ENCODE data around the gene GHITM.
"Not testable (repeated sequence)": the region's sequence is repeated elsewhere in the genome, so short reads cannot be mapped to it uniquely, and the experiment has no call there.

Gene GHITM

GRCh38 chr10:84148006-84148597, 8.8 kb downstream of the GHITM start:
- DNase-seq = not testable (repeated sequence)

DNA sequence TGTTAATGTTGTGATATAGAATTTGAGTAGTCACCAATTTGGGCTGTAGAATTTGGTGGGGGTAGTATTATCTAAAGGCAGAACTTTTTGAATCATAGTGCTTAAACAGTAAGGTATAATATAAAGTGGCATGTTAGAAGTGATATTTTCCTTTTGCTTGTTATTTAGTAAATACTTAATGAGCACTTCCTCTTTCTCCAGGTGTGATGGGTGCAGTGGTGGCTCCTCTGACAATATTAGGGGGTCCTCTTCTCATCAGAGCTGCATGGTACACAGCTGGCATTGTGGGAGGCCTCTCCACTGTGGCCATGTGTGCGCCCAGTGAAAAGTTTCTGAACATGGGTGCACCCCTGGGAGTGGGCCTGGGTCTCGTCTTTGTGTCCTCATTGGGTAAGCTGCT, 10.5 kb downstream of the GHITM start:
- DNase-seq = no peak

DNA sequence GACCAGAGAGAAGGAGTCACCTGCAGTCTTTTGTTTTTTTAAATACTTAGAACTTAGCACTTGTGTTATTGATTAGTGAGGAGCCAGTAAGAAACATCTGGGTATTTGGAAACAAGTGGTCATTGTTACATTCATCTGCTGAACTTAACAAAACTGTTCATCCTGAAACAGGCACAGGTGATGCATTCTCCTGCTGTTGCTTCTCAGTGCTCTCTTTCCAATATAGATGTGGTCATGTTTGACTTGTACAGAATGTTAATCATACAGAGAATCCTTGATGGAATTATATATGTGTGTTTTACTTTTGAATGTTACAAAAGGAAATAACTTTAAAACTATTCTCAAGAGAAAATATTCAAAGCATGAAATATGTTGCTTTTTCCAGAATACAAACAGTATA, 13.5 kb downstream of the GHITM start:
- no peak for DNase-seq

DNA sequence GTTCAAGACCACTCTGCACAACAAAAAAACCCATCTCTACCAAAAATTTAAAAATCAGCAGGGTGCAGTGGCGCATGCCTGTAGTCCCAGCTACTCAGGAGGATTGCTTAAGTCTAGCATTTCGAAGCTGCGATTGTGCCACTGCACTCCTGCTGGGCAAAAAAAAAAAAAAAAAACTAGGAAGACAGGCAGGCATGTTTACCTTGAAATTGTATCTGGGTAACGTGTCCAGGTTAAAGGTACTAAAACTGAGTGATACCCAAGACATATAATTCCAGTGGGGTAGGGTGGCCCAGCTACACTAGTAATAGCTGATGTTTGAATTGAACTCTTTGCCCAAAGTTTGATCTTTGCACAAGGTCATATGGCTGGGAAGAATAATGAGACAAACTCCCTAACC, 16.2 kb downstream of the GHITM start:
- DNase-seq = no peak

DNA sequence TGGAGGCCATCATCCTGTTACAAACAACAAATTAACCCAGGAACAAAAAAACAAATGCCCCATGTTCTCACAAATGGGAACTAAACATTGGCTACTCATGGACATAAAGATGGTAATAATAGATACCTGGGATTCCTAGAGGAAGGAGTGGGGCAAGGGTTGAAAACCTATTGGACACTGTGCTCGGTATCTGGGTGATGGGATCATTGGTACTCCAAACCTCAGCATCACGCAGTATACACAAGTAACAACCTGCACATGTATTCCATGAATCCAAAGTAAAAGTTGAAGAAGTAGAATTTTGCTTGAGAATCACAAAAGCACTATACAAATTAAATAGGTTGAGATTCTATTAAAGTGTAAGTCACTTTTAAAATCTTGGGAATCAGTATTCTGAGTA, 16.7 kb downstream of the GHITM start:
- DNase-seq = no peak

- DNase-seq = no peak
Measured at GRCh38 chr10:84156768-84157167, 17.5 kb downstream of the GHITM start.

- no peak for DNase-seq
Measured at GRCh38 chr10:84158061-84158460, 18.8 kb downstream of the GHITM start.

DNA sequence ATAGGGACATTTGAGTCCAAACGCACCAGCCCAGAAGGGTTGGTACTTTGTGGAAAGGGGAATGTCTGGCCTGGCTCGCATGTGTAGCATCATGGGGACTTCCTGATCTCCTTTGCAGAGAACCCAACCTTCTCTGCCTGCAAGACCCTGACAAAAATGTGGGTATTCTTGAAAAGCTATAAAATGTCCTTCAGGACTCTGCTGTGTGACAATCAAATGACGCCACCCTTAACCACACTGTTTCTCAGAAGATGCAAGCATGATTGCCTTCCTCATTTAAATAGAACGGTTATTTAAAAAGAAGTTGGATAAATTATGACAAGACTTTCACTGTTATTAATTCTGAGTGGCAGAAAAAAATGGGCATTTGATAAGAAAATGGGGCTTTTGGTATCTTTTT, 19.2 kb downstream of the GHITM start:
- no peak for DNase-seq

GRCh38 chr10:84159076-84159685, 19.9 kb downstream of the GHITM start:
- DNase-seq = no peak

DNA sequence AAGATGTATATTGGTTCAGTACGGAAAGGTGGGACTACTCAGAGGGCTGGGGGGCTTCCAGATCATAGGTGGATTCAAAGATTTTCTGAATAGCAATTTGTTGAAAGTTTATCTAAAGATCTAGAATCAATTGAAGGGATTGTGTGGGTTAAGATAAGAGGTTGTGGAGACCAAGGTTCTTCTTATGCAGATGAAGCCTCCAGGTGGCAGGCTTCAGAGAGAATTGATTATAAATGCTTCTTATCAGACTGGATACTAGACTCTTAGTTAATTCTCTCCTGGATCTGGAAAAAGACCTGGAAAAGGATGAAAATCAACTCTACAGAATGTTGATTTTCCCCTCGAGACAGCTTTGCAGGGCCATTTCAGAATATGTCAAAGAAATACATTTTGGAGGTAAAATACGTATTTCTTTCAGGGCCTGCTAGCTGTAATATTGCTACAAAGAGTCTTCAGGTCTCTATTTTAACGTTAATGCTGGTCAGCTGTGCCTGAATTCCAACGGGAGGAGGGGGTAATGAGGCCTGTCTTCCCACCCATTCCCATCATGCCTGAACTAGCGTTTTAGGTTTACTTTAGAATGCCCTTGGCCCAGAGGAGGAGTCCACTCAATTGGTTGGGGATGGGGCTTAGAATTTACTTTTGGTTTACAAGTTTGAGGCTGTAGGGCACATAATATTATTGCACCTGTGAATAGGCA, 21.5 kb downstream of the GHITM start:
- DNase-seq = no peak

GRCh38 chr10:84163996-84164395, 24.7 kb downstream of the GHITM start:
- no peak for DNase-seq

DNA sequence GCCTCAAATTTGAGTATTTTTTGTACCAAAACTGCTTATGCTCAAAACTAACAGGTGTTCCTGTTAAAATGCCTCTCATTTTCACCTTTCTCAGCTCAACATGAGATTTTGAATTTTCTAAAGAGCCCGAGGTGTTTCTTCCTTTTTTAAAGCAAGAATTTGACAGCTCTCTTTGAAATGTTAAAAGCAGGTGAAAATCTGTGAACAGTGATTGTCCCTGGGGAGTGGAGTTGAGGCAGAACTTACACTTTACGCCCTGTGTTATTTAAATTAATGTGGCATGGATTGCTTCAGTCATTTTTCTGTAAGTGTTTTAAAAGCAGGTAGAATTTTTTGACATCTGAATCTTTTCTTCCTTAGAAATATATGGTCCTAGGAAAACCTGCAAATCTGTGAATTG, 25.1 kb downstream of the GHITM start:
- no peak for DNase-seq

DNA sequence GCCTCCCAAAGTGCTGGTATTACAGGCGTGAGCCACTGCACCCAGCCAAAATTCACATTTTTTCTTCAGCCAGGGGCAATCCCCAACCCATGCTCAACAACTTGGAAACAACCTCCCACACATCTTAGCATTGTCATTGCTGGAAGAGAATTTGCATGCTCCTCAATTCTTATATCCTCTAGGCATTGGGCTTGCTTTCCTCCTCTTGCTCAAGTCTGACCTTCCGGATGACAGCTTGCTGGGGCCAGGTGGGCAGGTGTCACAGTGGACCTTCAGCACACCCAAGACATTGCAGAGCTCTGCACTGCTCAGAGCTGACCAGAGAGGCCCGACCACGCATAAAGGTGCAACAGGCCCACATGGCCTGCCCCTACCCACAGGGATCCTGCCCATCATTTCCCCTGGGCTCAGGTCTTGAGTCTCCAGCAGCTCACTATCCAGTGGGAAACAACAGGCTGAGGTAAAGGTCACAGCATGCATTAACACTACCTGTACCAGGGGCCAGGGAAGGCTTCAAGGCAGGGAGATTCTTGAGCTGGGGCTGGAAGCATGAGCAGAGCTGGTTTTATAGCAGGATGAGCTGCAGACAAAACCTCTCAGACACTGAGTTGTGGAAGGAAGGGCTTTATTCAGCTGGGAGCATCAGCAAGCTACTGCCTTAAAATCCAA, 27.4 kb downstream of the GHITM start:
- no peak for DNase-seq

DNA sequence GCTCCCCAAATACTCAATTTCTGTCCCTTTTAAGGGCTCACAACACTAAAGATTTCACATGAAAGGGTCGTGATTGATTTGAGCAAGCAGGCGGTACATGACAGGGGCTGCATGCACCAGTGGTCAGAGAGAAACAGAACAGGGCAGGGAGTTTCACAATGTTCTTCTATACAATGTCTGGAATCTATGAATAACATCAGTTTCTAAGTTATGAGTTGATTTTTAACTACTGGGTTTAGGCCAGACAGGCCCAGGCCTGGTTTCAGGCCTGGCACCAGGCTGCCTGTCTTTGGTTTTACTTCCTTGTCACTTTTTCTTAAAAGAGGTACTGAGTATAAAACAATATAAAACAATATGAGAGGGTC, 28.0 kb downstream of the GHITM start:
- DNase-seq = not testable (repeated sequence)

- not testable (repeated sequence) for DNase-seq
Measured at GRCh38 chr10:84168382-84168781, 29.1 kb downstream of the GHITM start.

GRCh38 chr10:84171237-84171636, 31.9 kb downstream of the GHITM start:
- DNase-seq = not testable (repeated sequence)

DNA sequence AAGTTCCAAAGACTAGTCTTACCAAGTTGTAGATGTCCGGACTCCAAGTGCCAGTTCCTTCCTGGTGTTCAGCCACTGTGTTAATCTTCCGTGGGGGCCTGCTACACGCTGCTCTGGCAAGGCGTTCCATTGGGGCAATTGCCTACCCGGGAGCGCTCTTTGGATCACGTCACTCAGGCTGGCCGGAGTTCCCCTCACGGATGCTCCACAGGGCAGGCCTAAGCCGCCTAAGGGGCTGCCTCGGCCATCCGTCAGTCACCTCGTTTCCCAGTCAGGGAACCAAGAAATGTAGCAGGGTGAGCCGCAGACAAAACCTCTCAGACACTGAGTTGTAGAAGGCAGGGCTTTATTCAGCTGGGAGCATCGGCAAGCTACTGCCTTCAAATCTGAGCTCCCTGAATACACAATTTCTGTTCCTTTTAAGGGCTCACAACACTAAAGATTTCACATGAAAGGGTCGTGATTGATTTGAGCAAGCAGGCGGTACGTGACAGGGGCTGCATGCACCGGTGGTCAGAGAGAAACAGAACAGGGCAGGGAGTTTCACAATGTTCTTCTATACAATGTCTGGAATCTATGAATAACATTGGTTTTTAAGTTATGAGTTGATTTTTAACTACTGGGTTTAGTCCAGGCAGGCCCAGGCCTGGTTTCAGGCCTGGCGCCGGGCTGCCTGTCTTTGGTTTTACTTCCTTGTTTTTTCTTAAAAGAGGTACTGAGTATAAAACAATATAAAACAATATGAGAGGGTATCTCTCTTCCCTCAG, 32.6 kb downstream of the GHITM start:
- not testable (repeated sequence) for DNase-seq

- DNase-seq = no peak
Measured at GRCh38 chr10:84172467-84173356, 33.4 kb downstream of the GHITM start.

- no peak for DNase-seq
Measured at GRCh38 chr10:84173501-84173929, 34.2 kb downstream of the GHITM start, which contains the start of gene GPR15LG. TSS of gene GPR15LG (plus strand) at chr10:84173801. CDS start at chr10:84173852, 51 bp downstream.

DNA sequence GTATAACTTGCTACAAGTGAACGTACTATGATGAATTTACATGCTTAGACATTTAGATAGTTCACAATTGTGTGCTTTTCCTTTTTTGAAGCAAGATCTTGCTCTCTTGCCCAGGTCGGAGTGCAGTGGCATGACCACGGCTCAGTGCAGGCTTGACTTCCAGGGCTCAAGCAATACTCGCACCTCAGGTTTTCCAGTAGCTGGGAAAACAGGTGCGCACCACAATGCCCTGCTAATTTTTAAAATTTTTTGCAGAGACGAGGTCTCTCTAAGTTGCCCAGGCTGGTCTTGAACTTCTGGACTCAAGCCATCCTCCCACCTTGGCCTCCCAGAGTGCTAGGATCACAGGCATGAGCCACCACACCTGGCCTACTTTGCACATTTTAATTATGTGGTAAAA, 36.1 kb downstream of the GHITM start:
- no peak for DNase-seq

DNA sequence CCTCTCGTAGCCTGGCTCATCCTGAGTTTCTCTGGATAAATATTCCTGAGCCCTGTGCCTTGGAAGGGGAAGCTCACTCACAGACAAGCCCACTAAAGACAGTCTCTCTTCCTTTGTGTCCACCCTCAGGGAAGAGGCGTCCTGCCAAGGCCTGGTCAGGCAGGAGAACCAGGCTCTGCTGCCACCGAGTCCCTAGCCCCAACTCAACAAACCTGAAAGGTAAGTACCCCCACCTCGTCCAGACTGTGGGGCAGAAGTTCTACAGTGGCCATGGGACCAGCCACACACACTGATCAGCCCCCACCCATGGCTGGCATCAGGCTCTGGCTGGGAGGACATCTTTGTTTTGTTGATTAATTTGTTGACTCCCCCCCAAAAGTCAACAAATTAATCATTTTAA, 37.0 kb downstream of the GHITM start:
- no peak for DNase-seq
